GM12872 (cell line): ENCODE data around the gene NEK1.

Experiments
- CTCF ChIP-seq: IDR thresholded peaks from 3 replicates; pipeline ENCODE4 v1.5.1; 2011; ENCODE audit warnings: low read depth, mild to moderate bottlenecking, low read length, moderate library complexity; ENCODE audit not compliant: insufficient read depth

Gene NEK1

DNA sequence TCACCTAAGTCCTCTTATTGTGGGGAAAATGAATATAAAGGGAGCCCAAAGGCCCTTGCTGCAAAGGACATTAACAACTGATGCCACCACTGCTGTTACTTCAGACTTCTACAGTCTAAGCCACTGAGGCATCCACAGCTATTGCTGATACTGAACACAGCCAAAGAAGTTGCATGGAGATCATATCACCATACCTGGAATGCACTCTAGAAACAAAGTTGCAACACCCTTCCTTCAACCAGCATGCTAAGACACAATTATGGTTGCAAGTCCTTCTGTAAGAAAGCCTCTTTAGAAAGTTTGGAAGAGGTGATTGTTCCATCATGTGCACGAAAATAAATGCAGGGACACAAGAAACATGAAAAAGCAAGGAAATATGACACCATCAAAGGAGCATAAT is 236.0 kb downstream of the NEK1 start:
- no peak for TF ChIP-seq CTCF

DNA sequence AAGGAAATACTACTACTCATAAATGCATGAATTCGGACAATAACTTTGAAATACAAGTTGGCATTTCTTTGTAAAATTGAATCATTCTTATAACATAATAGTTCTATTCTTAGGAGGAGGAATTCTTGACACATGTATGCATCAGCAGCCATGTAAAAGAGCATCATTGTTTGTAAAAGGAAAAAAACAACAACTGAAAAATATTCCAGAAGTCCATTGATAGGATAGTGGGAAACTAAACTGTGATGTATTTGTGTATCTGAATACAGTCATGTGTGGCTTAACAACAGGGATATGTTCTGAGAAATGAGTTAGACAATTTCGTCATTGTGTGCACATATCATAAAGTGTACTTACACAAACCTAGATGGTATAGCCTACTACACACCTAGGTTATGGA is 239.6 kb downstream of the NEK1 start:
- TF ChIP-seq CTCF, result no peak

DNA sequence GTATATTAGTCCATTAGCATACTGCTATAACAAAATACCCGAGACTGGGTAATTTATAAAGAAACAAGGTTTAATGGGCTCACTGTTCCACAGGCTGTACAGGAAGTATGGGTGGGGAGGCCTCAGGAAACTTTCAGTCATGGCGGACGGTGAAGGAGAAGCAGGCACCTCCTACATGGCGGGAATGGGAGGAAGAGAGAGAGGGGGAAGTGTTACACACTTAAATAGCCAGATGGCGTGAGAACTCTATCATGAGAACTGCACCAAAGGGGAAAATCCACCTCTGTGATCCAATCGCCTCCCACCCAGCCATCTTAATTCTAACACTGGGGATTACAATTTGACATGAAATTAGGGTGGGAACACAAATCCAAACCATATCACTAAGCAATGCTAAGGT is 242.7 kb downstream of the NEK1 start:
- TF ChIP-seq CTCF, result no peak

DNA sequence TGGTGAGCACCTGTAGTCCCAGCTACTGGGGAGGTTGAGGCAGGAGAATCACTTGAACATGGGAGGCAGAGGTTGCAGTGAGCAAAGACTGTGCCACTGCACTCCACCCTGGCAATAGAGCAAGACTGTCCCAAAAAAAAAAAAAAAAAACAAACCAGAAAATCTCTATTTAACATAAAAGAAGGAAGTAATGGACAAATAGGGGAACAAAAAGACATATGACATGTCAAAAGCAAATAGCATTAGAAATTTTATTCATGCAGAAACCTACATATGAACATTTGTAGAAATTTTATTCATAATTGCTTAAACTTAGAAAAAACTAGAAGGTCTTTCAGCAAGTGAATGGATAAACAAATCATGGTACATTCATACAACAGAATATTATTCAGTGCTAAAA is 244.6 kb downstream of the NEK1 start:
- no peak for TF ChIP-seq CTCF

DNA sequence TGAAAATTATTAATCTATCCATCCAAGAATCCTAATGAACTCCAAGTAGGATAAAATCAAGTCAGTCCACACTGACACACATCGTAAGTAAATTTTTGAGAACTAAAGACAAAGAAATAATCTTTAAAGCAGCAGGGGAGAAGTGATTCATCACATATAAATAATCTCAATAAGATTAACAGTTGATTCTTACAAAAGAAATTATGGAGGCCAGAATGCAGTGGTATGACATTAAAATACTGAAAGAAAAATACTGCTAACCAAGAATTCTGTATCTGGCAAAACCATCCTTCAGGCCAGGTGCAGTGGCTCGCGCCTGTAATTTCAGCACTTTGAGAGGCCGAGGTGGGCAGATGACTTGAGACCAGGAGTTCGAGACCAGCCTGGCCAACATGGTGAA is 245.6 kb downstream of the NEK1 start:
- no peak for TF ChIP-seq CTCF

GRCh38 chr4:169362607-169363006 is 249.8 kb downstream of the NEK1 start:
- no peak for TF ChIP-seq CTCF

- no peak for TF ChIP-seq CTCF
Observed at GRCh38 chr4:169361756-169362155, 250.6 kb downstream of the NEK1 start.

GRCh38 chr4:169359961-169360360 is 252.4 kb downstream of the NEK1 start:
- TF ChIP-seq CTCF, result no peak
